Keratinocyte (primary cell): Measurements from ENCODE around the gene ABLIM2.

ENCODE experiments used
- EZH2 ChIP-seq: IDR thresholded peaks from one replicate; pipeline ENCODE4 v1.6.1; 2012; ENCODE audit warnings: inconsistent platforms, mild to moderate bottlenecking, low read length, moderate library complexity
- TF ChIP-seq, protein P1 (sequence below), 3 experiments: IDR thresholded peaks in 1 of 3; conservative IDR thresholded peaks in 1 of 3; optimal IDR thresholded peaks in 1 of 3; 2 replicates in 2 of 3; 3 replicates in 1 of 3; pipeline versions ENCODE3 to v1.5.1; 2011; ENCODE audit warnings: low read length in 3 of 3, mild to moderate bottlenecking in 3 of 3, moderate library complexity in 2 of 3, control low read depth in 1 of 3, inconsistent platforms in 1 of 3; ENCODE audit not compliant: insufficient read depth in 2 of 3; ENCODE audit errors: extremely low read depth in 1 of 3

DNA sequence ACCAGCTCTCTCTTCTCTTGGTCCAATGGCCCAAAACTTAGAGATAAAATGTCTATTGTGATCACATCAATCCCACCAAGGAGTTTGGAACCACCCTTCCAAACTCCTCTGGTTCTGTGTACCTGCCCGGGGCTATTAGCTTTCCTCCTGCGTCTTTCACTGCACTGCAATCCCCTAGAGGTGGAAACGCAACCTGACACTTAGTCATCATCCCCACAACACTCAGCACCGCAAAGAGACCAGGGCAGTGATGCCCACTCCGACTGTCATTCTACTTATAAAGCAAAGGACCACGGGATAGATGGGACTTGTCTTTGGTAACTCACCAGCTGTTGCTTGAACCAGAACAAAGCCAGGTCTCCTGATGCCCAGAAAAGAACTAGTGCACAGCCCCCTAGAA, 240.9 kb downstream of the ABLIM2 start:
- TF ChIP-seq, protein P1, sequence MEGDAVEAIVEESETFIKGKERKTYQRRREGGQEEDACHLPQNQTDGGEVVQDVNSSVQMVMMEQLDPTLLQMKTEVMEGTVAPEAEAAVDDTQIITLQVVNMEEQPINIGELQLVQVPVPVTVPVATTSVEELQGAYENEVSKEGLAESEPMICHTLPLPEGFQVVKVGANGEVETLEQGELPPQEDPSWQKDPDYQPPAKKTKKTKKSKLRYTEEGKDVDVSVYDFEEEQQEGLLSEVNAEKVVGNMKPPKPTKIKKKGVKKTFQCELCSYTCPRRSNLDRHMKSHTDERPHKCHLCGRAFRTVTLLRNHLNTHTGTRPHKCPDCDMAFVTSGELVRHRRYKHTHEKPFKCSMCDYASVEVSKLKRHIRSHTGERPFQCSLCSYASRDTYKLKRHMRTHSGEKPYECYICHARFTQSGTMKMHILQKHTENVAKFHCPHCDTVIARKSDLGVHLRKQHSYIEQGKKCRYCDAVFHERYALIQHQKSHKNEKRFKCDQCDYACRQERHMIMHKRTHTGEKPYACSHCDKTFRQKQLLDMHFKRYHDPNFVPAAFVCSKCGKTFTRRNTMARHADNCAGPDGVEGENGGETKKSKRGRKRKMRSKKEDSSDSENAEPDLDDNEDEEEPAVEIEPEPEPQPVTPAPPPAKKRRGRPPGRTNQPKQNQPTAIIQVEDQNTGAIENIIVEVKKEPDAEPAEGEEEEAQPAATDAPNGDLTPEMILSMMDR (optimal IDR thresholded peaks at IDR 0.05 in 1 of 3, IDR thresholded peaks at IDR 0.05 in 1 of 3, conservative IDR thresholded peaks at IDR 0.05 in 1 of 3; ENCODE audit: extremely low read depth in 1 of 3, insufficient read depth in 2 of 3, low read length in 3 of 3): no peak
- TF ChIP-seq EZH2: no peak
